Osteoblast (primary cell): ENCODE data around the gene PTCD3. TPM values are rescaled to one million over a fixed set of nuclear protein-coding genes. Genes with fewer than 3 reads are reported as not detected.
A peak's percentile ranks its signal among the peaks of the same experiment; 100 is the strongest.

Experiments
- DNase-seq: peaks from one replicate; pipeline ENCODE4 v3.0.0; 2011; ENCODE audit warnings: low spot score, mixed read lengths; ENCODE audit not compliant: insufficient read length; ENCODE audit errors: missing footprints
- H2AFZ ChIP-seq: 2 replicates; pipeline ENCODE4 v1.6.0; 2011; ENCODE audit warnings: mild to moderate bottlenecking, low read length
- H3K27ac ChIP-seq: 2 replicates; pipeline ENCODE4 v1.5.1; 2011; ENCODE audit warnings: mild to moderate bottlenecking, low read depth, low read length, moderate library complexity
- H3K27me3 ChIP-seq: 2 replicates; pipeline ENCODE4 v1.6.0; 2012; ENCODE audit warnings: mild to moderate bottlenecking, control low read depth, inconsistent platforms, low read length, moderate library complexity; ENCODE audit not compliant: insufficient read depth
- H3K36me3 ChIP-seq: 2 replicates; pipeline ENCODE4 v1.5.1; 2011; ENCODE audit warnings: mild to moderate bottlenecking, low read length, control low read depth, moderate library complexity; ENCODE audit not compliant: insufficient read depth
- H3K4me1 ChIP-seq: 2 replicates; pipeline ENCODE4 v1.5.1; 2011; ENCODE audit warnings: mild to moderate bottlenecking, low read length, control low read depth, moderate library complexity; ENCODE audit not compliant: insufficient read depth
- H3K4me2 ChIP-seq: 2 replicates; pipeline ENCODE4 v1.6.0; 2011; ENCODE audit warnings: mild to moderate bottlenecking, low read length; ENCODE audit not compliant: insufficient read depth
- H3K4me3 ChIP-seq: fragments of 200-600 bp; sonication (generic); 3 replicates; pipeline ENCODE4 v1.5.1; 2012; ENCODE audit warnings: mild to moderate bottlenecking, low read length, inconsistent platforms; ENCODE audit not compliant: insufficient read depth
- H3K79me2 ChIP-seq: 2 replicates; pipeline ENCODE4 v1.6.0; 2012; ENCODE audit warnings: mild to moderate bottlenecking, low read length, control low read depth, inconsistent platforms; ENCODE audit not compliant: insufficient read depth
- H3K9me3 ChIP-seq: 2 replicates; pipeline ENCODE4 v1.5.1; 2011; ENCODE audit warnings: low read depth, low read length, control low read depth
- H4K20me1 ChIP-seq: 2 replicates; pipeline ENCODE4 v1.6.0; 2012; ENCODE audit warnings: mild to moderate bottlenecking, low read length, control low read depth; ENCODE audit not compliant: insufficient read depth
- CTCF ChIP-seq: IDR thresholded peaks from 2 replicates; pipeline ENCODE4 v1.5.1; 2011; ENCODE audit warnings: mild to moderate bottlenecking, low read depth, low read length, moderate library complexity; ENCODE audit errors: extremely low read depth
- total RNA-seq: library from RNA; depleted of rRNA; stranded (reverse); fragments of >200 nt; gene quantifications from 2 replicates; pipeline ENCODE4 v1.2.3, GENCODE V29; 2012

Gene PTCD3
- total RNA-seq, 1 donor: 55.0 TPM

DNA sequence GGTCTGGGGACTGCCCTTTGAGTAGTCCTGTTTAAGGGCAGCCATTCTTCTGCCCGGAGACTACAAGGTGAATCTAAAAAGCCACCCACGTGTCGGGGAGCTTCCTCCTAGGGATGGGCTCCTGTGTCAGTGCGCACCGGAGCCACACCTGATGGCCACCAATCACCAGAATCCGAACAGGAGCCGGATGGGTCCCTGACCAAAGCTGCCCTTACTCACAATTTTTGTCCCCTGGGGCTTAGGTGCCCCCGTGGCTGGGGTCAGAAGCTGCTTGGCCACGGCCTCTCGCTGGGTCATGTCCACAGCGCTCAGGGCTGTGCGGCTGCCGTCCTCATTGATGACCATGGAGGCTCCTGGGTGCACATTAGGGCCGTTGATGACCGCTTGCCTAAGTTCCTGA lies 31.2 kb upstream of the PTCD3 start:
- Histone ChIP-seq H3K27me3 (no peaks in the 10 kb centered on the region), H3K36me3 (peaks cover 58% of the 10 kb centered on the region), H4K20me1 (peaks cover 5% of the 10 kb centered on the region), H2AFZ (no peak overlapping the region), H3K4me2 (no peak overlapping the region), H3K9me3 (no peaks in the 10 kb centered on the region), H3K4me3 (no peak overlapping the region), H3K79me2 (no peaks in the 10 kb centered on the region), H3K27ac (no peak overlapping the region), H3K4me1 (peaks cover 18% of the 10 kb centered on the region)
- TF ChIP-seq CTCF: no peak
- no peak for DNase-seq

DNA sequence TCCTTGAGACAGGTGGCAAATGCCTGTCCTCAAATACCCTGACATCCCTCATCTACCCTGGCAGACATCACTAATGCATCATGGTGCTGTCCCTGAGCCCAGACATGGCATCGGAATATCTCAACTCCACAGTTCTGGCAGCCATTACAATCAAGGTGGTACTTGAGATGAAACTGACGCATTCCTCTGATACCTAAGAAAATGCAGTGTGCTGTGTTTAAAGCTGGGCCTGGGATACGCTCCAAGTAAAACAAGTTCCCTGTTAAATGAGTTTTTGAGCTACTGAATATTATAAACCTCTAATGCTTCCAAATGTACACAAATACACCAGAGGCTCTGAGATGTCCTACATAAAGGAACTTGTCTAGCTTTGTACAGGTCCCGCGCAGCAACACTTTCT lies 30.1 kb upstream of the PTCD3 start:
- no peaks in the 10 kb centered on the region for H3K9me3 ChIP-seq
- H3K27me3 ChIP-seq: no peaks in the 10 kb centered on the region
- peaks cover 59% of the 10 kb centered on the region for H3K36me3 ChIP-seq
- H3K4me3 ChIP-seq: no peak overlapping the region
- H3K4me1 ChIP-seq: peaks cover 18% of the 10 kb centered on the region
- H4K20me1 ChIP-seq: peaks cover 8% of the 10 kb centered on the region
- no peak overlapping the region for H3K27ac ChIP-seq
- no peak overlapping the region for H3K4me2 ChIP-seq
- TF ChIP-seq CTCF: no peak
- no peak overlapping the region for H2AFZ ChIP-seq
- no peak for DNase-seq
- H3K79me2 ChIP-seq: no peaks in the 10 kb centered on the region

DNA sequence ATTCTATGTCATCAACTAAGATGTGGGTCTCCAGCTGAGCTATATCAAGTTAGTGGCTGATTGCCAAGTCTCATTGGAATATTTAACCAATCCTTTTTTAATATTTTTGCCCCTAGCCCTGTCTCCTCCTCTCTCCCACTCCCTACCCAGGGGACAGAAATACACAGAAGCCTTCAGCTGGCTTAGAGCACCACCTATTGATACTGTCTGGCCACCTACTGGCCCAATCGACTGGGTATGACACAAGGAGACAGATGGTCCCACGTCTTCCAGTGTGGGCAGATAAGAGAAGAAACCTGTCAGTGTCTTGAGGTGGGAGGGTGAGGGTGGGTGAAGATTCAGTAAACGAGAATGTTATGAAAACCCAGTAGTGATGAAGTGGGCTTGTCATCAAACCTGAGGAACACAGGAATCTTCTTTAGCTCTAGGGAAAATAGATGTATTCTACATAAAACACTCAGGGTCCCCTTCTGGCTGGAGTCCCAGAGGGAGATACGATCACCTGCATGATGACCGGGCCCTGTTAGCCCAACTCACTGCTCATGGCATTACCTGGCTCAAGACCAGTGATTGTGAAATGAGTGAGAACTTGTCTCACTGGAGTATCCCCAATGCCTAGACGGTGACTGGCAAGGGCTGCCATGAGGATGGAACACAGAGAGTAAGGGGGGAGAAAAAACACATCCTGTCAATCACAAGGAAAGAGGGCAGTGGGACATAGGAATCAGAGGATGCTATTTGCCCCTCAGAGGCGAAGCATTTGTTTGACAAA lies 27.1 kb upstream of the PTCD3 start:
- Histone ChIP-seq H2AFZ (no peak overlapping the region), H3K27me3 (no peaks in the 10 kb centered on the region), H3K9me3 (no peaks in the 10 kb centered on the region), H3K36me3 (peaks cover 56% of the 10 kb centered on the region), H3K4me2 (no peak overlapping the region), H3K4me3 (no peak overlapping the region), H3K79me2 (no peaks in the 10 kb centered on the region), H3K27ac (no peak overlapping the region), H3K4me1 (no peaks in the 10 kb centered on the region), H4K20me1 (peaks cover 8% of the 10 kb centered on the region)
- peak; percentile 69 for TF ChIP-seq CTCF
- no peak for DNase-seq

GRCh38 chr2:86079981-86080911 lies 25.8 kb upstream of the PTCD3 start:
- no peaks in the 10 kb centered on the region for H3K79me2 ChIP-seq
- H3K4me2 ChIP-seq: no peak overlapping the region
- TF ChIP-seq CTCF: peak; percentile 83
- peaks cover 51% of the 10 kb centered on the region for H3K36me3 ChIP-seq
- no peak overlapping the region for H2AFZ ChIP-seq
- H3K27me3 ChIP-seq: no peaks in the 10 kb centered on the region
- H3K9me3 ChIP-seq: no peaks in the 10 kb centered on the region
- peaks cover 8% of the 10 kb centered on the region for H4K20me1 ChIP-seq
- H3K4me3 ChIP-seq: no peak overlapping the region
- no peaks in the 10 kb centered on the region for H3K4me1 ChIP-seq
- no peak overlapping the region for H3K27ac ChIP-seq
- DNase-seq: peak; percentile 78
